H1 (cell line): ENCODE data around the gene GALNT6. TPM values are rescaled to one million over a fixed set of nuclear protein-coding genes. Genes with fewer than 3 reads are reported as not detected.

Experiments
- CTCF ChIA-PET: fragments of 300-600 bp; sonication (Branson Sonifier 250); formaldehyde crosslinking; loops from one replicate; lab custom pipeline; 2021; ENCODE audit not compliant: partially characterized antibody; lab: Charles Lee
- POLR2A ChIA-PET: fragments of 300-600 bp; sonication (Branson Sonifier 250); formaldehyde crosslinking; loops from one replicate; lab custom pipeline; 2021; ENCODE audit warnings: inconsistent platforms; ENCODE audit not compliant: partially characterized antibody; lab: Charles Lee
- DNase-seq, 2 experiments: peaks; one replicate each; pipeline versions ENCODE4 v3.0.0 to v3.0.0-alpha.2; 2010 to 2022; ENCODE audit warnings: low spot score in 2 of 2, low read depth in 1 of 2, mixed read lengths in 1 of 2
- FAIRE-seq: peaks from 2 replicates; lab custom pipeline; 2011; peaks lifted over from hg19 to GRCh38; lab: Jason Lieb, UNC
- H2AFZ ChIP-seq: 2 replicates; pipeline ENCODE4 v1.8.1; 2012; ENCODE audit warnings: low read length, inconsistent platforms
- H2AK5ac ChIP-seq: 2 replicates; pipeline ENCODE4 v1.6.1; 2013; ENCODE audit warnings: low read depth, low read length
- H2BK120ac ChIP-seq: replicated peaks from 2 replicates; pipeline ENCODE3; 2013; ENCODE audit warnings: low read depth, low read length, inconsistent platforms
- H2BK12ac ChIP-seq: 2 replicates; pipeline ENCODE4 v1.6.1; 2013; ENCODE audit warnings: low read depth, low read length
- H2BK15ac ChIP-seq: 2 replicates; pipeline ENCODE4 v1.6.1; 2013; ENCODE audit warnings: low read length
- H2BK20ac ChIP-seq: 2 replicates; pipeline ENCODE4 v1.6.1; 2013; ENCODE audit warnings: low read length
- H2BK5ac ChIP-seq: 2 replicates; pipeline ENCODE4 v1.6.1; 2013; ENCODE audit warnings: low read depth, low read length
- H3K14ac ChIP-seq: 2 replicates; pipeline ENCODE4 v1.6.1; 2013; ENCODE audit warnings: inconsistent platforms; ENCODE audit not compliant: insufficient read length
- H3K18ac ChIP-seq: 2 replicates; pipeline ENCODE4 v1.6.1; 2013; ENCODE audit warnings: low read length; ENCODE audit errors: extremely low read depth
- H3K23ac ChIP-seq: 2 replicates; pipeline ENCODE4 v1.6.1; 2013; ENCODE audit warnings: inconsistent platforms; ENCODE audit not compliant: insufficient read length
- H3K23me2 ChIP-seq: 2 replicates; pipeline ENCODE4 v1.6.1; 2013; ENCODE audit warnings: low read depth, low read length
- H3K27ac ChIP-seq: 2 replicates; pipeline ENCODE4 v1.6.1; 2011; ENCODE audit warnings: low read depth, low read length, inconsistent platforms
- H3K27me3 ChIP-seq, 4 experiments: replicated peaks in 1 of 4; 1 replicate in 1 of 4; 2 replicates in 3 of 4; pipeline versions ENCODE4 v1.6.1 to v1.8.1; 2011 to 2013; ENCODE audit warnings: low read length in 3 of 4, mild to moderate bottlenecking in 3 of 4, inconsistent platforms in 2 of 4, mixed read lengths in 2 of 4, moderate library complexity in 1 of 4; ENCODE audit not compliant: control insufficient read depth in 3 of 4, insufficient read depth in 3 of 4; ENCODE audit errors: extremely low read depth in 1 of 4
- H3K36me3 ChIP-seq, 4 experiments: 2 replicates each; pipeline versions ENCODE4 v1.6.1 to v1.8.1; 2011 to 2013; ENCODE audit warnings: mild to moderate bottlenecking in 4 of 4, low read length in 3 of 4, moderate library complexity in 2 of 4, control low read depth in 1 of 4, inconsistent platforms in 1 of 4; ENCODE audit not compliant: insufficient read depth in 4 of 4, control insufficient read depth in 2 of 4
- H3K4ac ChIP-seq: replicated peaks from 2 replicates; pipeline ENCODE3; 2013; ENCODE audit warnings: low read length, low read depth, mixed read lengths, inconsistent platforms; ENCODE audit not compliant: insufficient read length
- H3K4me1 ChIP-seq, 4 experiments: replicated peaks in 1 of 4; 1 replicate in 1 of 4; 2 replicates in 3 of 4; pipeline versions ENCODE4 v1.6.1 to v1.8.1; 2011 to 2013; ENCODE audit warnings: low read length in 3 of 4, inconsistent platforms in 2 of 4, mixed read lengths in 1 of 4; ENCODE audit not compliant: insufficient read depth in 4 of 4, control insufficient read depth in 3 of 4
- H3K4me2 ChIP-seq, 2 experiments: 2 replicates each; pipeline versions ENCODE4 v1.6.1 to v1.8.1; 2011 to 2013; ENCODE audit warnings: low read depth in 2 of 2, low read length in 2 of 2, control low read depth in 1 of 2, inconsistent platforms in 1 of 2, mild to moderate bottlenecking in 1 of 2; ENCODE audit not compliant: insufficient read depth in 1 of 2
- H3K4me3 ChIP-seq, 4 experiments: fragments of 200-600, 300-600 bp in 1 of 4; sonication (generic), shearing (Covaris generic), sonication (Bioruptor Twin) in 1 of 4; 2 replicates each; pipeline versions ENCODE4 v1.5.1 to v1.8.1; 2011 to 2016; ENCODE audit warnings: low read length in 4 of 4, low read depth in 3 of 4, control low read depth in 2 of 4, inconsistent platforms in 2 of 4, mild to moderate bottlenecking in 2 of 4, mixed read lengths in 1 of 4, moderate library complexity in 1 of 4; ENCODE audit not compliant: insufficient read depth in 2 of 4; ENCODE audit errors: extremely low read depth in 1 of 4
- H3K56ac ChIP-seq: replicated peaks from 2 replicates; pipeline ENCODE3; 2013; ENCODE audit warnings: low read depth, mild to moderate bottlenecking, mixed read lengths, low read length, inconsistent platforms; ENCODE audit not compliant: insufficient read length
- H3K79me1 ChIP-seq: 2 replicates; pipeline ENCODE4 v1.6.1; 2013; ENCODE audit warnings: low read depth, low read length, control low read depth
- H3K79me2 ChIP-seq, 2 experiments: 2 replicates each; pipeline versions ENCODE4 v1.6.1 to v1.8.1; 2012 to 2013; ENCODE audit warnings: low read length in 2 of 2, mild to moderate bottlenecking in 2 of 2, inconsistent platforms in 1 of 2; ENCODE audit not compliant: insufficient read depth in 2 of 2, control insufficient read depth in 1 of 2
- H3K9ac ChIP-seq, 4 experiments: replicated peaks in 1 of 4; 1 replicate in 1 of 4; 2 replicates in 3 of 4; pipeline versions ENCODE4 v1.6.1 to v1.8.1; 2011 to 2013; ENCODE audit warnings: low read depth in 3 of 4, low read length in 3 of 4, control low read depth in 2 of 4, mild to moderate bottlenecking in 2 of 4, moderate library complexity in 2 of 4, inconsistent platforms in 1 of 4; ENCODE audit errors: extremely low read depth in 1 of 4
- H3K9me3 ChIP-seq, 2 experiments: 2 replicates each; pipeline versions ENCODE4 v1.6.1 to v1.8.1; 2012 to 2013; ENCODE audit warnings: mild to moderate bottlenecking in 2 of 2, moderate library complexity in 2 of 2, control low read depth in 1 of 2, inconsistent platforms in 1 of 2, low read depth in 1 of 2, low read length in 1 of 2, mixed read lengths in 1 of 2; ENCODE audit not compliant: insufficient read depth in 2 of 2
- H4K20me1 ChIP-seq, 2 experiments: replicated peaks in 1 of 2; 2 replicates each; pipeline versions ENCODE3 to v1.8.1; 2011 to 2013; ENCODE audit warnings: inconsistent platforms in 2 of 2, low read length in 2 of 2, mild to moderate bottlenecking in 1 of 2; ENCODE audit not compliant: insufficient read depth in 2 of 2, control insufficient read depth in 1 of 2
- H4K5ac ChIP-seq: 2 replicates; pipeline ENCODE4 v1.6.1; 2013; ENCODE audit warnings: low read length, low read depth, mixed read lengths, inconsistent platforms; ENCODE audit not compliant: insufficient read length
- H4K8ac ChIP-seq: 2 replicates; pipeline ENCODE4 v1.8.0; 2013; ENCODE audit warnings: mild to moderate bottlenecking, moderate library complexity, low read length, inconsistent platforms; ENCODE audit not compliant: insufficient read depth; ENCODE audit errors: extremely low read depth
- H4K91ac ChIP-seq: replicated peaks from 2 replicates; pipeline ENCODE3; 2013; ENCODE audit warnings: low read length, mixed read lengths, inconsistent platforms; ENCODE audit not compliant: insufficient read length
- HDAC6 ChIP-seq: IDR thresholded peaks from one replicate; pipeline ENCODE4 v1.7.1; 2012; ENCODE audit warnings: low read depth, mild to moderate bottlenecking, inconsistent platforms, low read length, moderate library complexity
- NANOG ChIP-seq: IDR thresholded peaks from 2 replicates; pipeline ENCODE4 v1.6.1; 2011; ENCODE audit warnings: low read length, low read depth, mild to moderate bottlenecking, inconsistent platforms; ENCODE audit not compliant: insufficient read depth, poor library complexity, severe bottlenecking
- NRF1 ChIP-seq: IDR thresholded peaks from 2 replicates; pipeline ENCODE4 v1.6.1; 2011; ENCODE audit warnings: mild to moderate bottlenecking, low read depth, low read length, improper control_type of control experiment
- POLR2A ChIP-seq, 2 experiments: IDR thresholded peaks; 1 replicate in 1 of 2; 2 replicates in 1 of 2; pipeline ENCODE4 v1.6.1; 2011; ENCODE audit warnings: low read depth in 2 of 2, low read length in 2 of 2, mild to moderate bottlenecking in 2 of 2; ENCODE audit errors: control extremely low read depth in 1 of 2
- RFX5 ChIP-seq: IDR thresholded peaks from 2 replicates; pipeline ENCODE4 v1.6.1; 2011; ENCODE audit warnings: low read depth, low read length, improper control_type of control experiment, borderline replicate concordance
- SIRT6 ChIP-seq: IDR thresholded peaks from one replicate; pipeline ENCODE4 v1.7.1; 2012; ENCODE audit warnings: low read length, inconsistent platforms
- TAF1 ChIP-seq: IDR thresholded peaks from 2 replicates; pipeline ENCODE4 v1.6.1; 2011; ENCODE audit warnings: mild to moderate bottlenecking, low read depth, low read length
- WGBS, 2 experiments: shearing (Covaris generic) in 1 of 2; methylation state at CpG; one replicate each; pipeline versions ENCODE4 v1.1.6 to v1.1.7; 2013 to 2015; ENCODE audit warnings: low lambda C conversion rate in 2 of 2, mixed read lengths in 2 of 2, inconsistent platforms in 1 of 2, low coverage in 1 of 2, missing lambda C conversion rate in 1 of 2; ENCODE audit not compliant: insufficient replicate concordance in 2 of 2, insufficient coverage in 1 of 2, insufficient read length in 1 of 2; ENCODE audit errors: extremely low coverage in 1 of 2, missing lambda C conversion rate in 1 of 2; 5-methylcytosine and 5-hydroxymethylcytosine counted together
- polyA plus RNA-seq, 7 experiments: library from polyadenylated mRNA; depleted of rRNA in 3 of 7; stranded (reverse) in 5 of 7; unstranded in 2 of 7; fragments of >200 nt in 5 of 7; fragments of 200-250 nt in 2 of 7; gene quantifications; 1 replicate in 5 of 7; 2 replicates in 1 of 7; 4 replicates in 1 of 7; pipeline versions ENCODE4 v1.2.1 to v1.2.3, GENCODE V29; 2011 to 2013; ENCODE audit warnings: missing spikeins in 2 of 7, mixed read lengths in 2 of 7
- total RNA-seq: library from RNA; stranded (reverse); fragmentation: NEBNext Ultra II Directional; extraction: Animal tissue kit (Norgen Biotek cat#: 25700); gene quantifications from 2 replicates; pipeline ENCODE4 v1.2.1, GENCODE V29; 2021

The GALNT6 gene
- total and polyA plus RNA-seq, 2 of the 8 experiments (the other 6 are each of a cell fraction or from before 2014, with no cell fraction given) = 5.8 to 10.7 TPM

DNA sequence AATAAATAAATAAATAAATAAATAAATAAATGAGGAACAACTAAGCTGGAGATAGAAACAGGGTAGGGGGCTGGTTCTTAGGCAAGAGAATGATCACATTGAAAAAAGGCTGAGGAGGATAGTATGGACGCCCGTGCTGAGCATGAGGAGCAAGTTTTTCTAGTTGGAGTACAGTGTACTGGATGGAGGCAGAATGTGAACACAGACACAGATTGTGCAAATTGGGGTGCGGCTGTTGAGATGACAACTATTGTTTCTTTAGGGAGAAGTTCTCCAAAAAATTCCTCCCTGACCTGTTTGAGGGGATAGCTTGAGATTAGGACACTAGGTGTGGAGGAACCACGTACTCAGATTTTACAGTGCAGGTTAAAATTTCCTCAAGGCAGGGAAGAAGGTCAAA, 66.3 kb downstream of the GALNT6 start:
- H3K79me1 ChIP-seq = no peaks in the 10 kb centered on the region
- no peak overlapping the region for H3K4me3 ChIP-seq
- no peak overlapping the region for H3K4ac ChIP-seq
- no peak overlapping the region for H2AK5ac ChIP-seq
- no peak overlapping the region for H2BK5ac ChIP-seq
- WGBS, 2 experiments = 91% methylated on average over 4 of the region's 4 CpGs; no CpG with 5 or more reads in 1 of the 2 experiments
- H3K4me1 ChIP-seq = peaks cover 2 to 9% (median 4%) of the 10 kb centered on the region in 4 experiments; a peak in 6 of 7 replicates
- H3K27me3 ChIP-seq = no peaks in the 10 kb centered on the region; a peak in 1 of 7 replicates
- no peak overlapping the region for H3K14ac ChIP-seq
- H3K79me2 ChIP-seq = no peaks in the 10 kb centered on the region
- no peak overlapping the region for H2AFZ ChIP-seq
- no peaks in the 10 kb centered on the region for H4K20me1 ChIP-seq
- TF ChIP-seq RFX5 (no peak), TAF1 (no peak), HDAC6 (no peak), NRF1 (no peak), NANOG (no peak), POLR2A (IDR thresholded peaks at IDR 0.05; ENCODE audit: control extremely low read depth in 1 of 2, low read depth in 2 of 2, low read length in 2 of 2) (no peak), SIRT6 (no peak)
- DNase-seq (no peak), FAIRE-seq (no peak)
- no peak overlapping the region for H4K8ac ChIP-seq
- no peak overlapping the region for H3K23ac ChIP-seq
- H3K27ac ChIP-seq = no peak overlapping the region
- CTCF ChIA-PET = interaction anchor here (0.6 to 7.0 kb wide), 2 partner anchors 17 to 49 kb away, joined by 4 to 45 read pairs; no protein-coding TSS in a partner anchor
- H2BK15ac ChIP-seq = no peak overlapping the region
- H3K23me2 ChIP-seq = no peaks in the 10 kb centered on the region
- POLR2A ChIA-PET = no interaction called here
- no peaks in the 10 kb centered on the region for H3K9me3 ChIP-seq
- H4K5ac ChIP-seq = no peak overlapping the region
- no peak overlapping the region for H2BK20ac ChIP-seq
- H3K18ac ChIP-seq = no peak overlapping the region
- no peak overlapping the region for H3K9ac ChIP-seq
- H3K4me2 ChIP-seq = no peak overlapping the region
- H2BK120ac ChIP-seq = no peak overlapping the region
- H2BK12ac ChIP-seq = no peak overlapping the region
- no peaks in the 10 kb centered on the region for H3K36me3 ChIP-seq
- no peak overlapping the region for H4K91ac ChIP-seq
- H3K56ac ChIP-seq = no peak overlapping the region
